Measurements from ENCODE around the gene BLVRB.

The BLVRB gene

DNA sequence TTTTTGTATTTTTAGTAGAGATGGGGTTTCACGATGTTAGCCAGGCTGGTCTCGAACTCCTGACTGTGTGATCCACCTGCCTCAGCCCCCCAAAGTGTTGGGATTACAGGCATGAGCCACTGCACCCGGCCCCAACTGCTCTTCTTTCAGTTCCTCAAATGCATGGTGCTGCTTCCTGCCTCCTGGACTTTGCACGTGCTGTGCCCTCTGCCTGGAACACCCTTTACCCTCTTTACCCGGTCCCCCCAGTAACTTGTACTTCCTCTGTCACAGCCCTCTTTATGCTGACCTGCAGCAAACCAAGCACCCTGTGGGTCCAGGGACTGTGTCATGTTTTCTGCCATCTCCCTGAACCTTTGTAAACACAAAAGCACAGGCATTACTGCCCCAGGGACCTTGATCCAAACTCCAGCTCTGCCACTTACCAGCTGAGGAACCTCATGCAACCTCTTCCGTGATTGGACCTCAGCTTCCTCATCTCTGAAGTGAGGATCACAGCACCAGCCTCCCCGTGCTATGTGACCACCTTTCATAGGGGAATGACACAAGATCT lies 3.8 kb downstream of the BLVRB start:
- Histone ChIP-seq H3K4me2 (ENCODE audit: low read length) (no peak overlapping the region), H2AFZ (ENCODE audit: low read length) (no peak overlapping the region), H3K36me3 (ENCODE audit: insufficient read depth, low read length) (no peaks in the 10 kb centered on the region), H3K4me3 (ENCODE audit: low read depth, low read length, poor library complexity, severe bottlenecking) (no peak overlapping the region), H3K27ac (ENCODE audit: low read depth, low read length, poor library complexity, severe bottlenecking) (no peak overlapping the region), H3K79me2 (ENCODE audit: insufficient read depth, low read length) (no peaks in the 10 kb centered on the region), H3K4me1 (ENCODE audit: insufficient read depth, low read length, severe bottlenecking) (peaks cover 23% of the 10 kb centered on the region), H4K20me1 (ENCODE audit: insufficient read depth, low read length) (no peaks in the 10 kb centered on the region), H3K9me3 (ENCODE audit: low read length) (no peaks in the 10 kb centered on the region), H3K27me3 (ENCODE audit: insufficient read depth, low read length) (no peaks in the 10 kb centered on the region; the same call in 1 of the 2 replicates), H3K9me2 (ENCODE audit: low read depth, low read length) (no peaks in the 10 kb centered on the region), H3K9ac (ENCODE audit: low read length) (no peak overlapping the region), H3F3A (ENCODE audit: insufficient read depth, low read length) (no peaks in the 10 kb centered on the region)
- TF ChIP-seq, protein P1, sequence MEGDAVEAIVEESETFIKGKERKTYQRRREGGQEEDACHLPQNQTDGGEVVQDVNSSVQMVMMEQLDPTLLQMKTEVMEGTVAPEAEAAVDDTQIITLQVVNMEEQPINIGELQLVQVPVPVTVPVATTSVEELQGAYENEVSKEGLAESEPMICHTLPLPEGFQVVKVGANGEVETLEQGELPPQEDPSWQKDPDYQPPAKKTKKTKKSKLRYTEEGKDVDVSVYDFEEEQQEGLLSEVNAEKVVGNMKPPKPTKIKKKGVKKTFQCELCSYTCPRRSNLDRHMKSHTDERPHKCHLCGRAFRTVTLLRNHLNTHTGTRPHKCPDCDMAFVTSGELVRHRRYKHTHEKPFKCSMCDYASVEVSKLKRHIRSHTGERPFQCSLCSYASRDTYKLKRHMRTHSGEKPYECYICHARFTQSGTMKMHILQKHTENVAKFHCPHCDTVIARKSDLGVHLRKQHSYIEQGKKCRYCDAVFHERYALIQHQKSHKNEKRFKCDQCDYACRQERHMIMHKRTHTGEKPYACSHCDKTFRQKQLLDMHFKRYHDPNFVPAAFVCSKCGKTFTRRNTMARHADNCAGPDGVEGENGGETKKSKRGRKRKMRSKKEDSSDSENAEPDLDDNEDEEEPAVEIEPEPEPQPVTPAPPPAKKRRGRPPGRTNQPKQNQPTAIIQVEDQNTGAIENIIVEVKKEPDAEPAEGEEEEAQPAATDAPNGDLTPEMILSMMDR (IDR thresholded peaks at IDR 0.05; ENCODE audit: low read length), result no peak
- TF ChIP-seq EZH2 (IDR thresholded peaks at IDR 0.05; ENCODE audit: borderline replicate concordance, low read length), result no peak

DNA sequence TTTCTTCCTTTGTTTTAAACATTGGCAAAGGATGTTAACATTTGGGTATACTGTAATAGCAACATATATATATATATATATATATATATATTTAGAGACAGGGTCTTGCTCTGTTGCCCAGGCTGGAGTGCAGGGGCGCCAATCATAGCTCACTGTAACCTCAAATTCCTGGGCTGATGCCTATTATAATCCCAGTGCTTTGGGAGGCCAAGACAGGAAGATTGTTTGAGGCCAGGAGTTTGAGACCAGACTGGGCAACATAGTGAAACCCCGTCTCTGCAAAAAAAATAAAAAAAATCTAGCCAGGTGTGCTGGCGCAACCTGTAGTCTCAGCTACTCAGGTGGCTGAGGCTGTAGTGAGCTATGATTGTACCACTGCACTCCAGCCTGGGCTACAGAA lies 5.4 kb downstream of the BLVRB start:
- Histone ChIP-seq H3K27ac (ENCODE audit: low read depth, low read length, poor library complexity, severe bottlenecking) (no peak overlapping the region), H3K4me1 (ENCODE audit: insufficient read depth, low read length, severe bottlenecking) (peaks cover 13% of the 10 kb centered on the region), H3K4me3 (ENCODE audit: low read depth, low read length, poor library complexity, severe bottlenecking) (no peak overlapping the region), H3K9me2 (ENCODE audit: low read depth, low read length) (no peaks in the 10 kb centered on the region), H3K9me3 (ENCODE audit: low read length) (no peaks in the 10 kb centered on the region), H4K20me1 (ENCODE audit: insufficient read depth, low read length) (no peaks in the 10 kb centered on the region), H3K79me2 (ENCODE audit: insufficient read depth, low read length) (no peaks in the 10 kb centered on the region), H3F3A (ENCODE audit: insufficient read depth, low read length) (no peaks in the 10 kb centered on the region), H3K27me3 (ENCODE audit: insufficient read depth, low read length) (no peaks in the 10 kb centered on the region), H3K4me2 (ENCODE audit: low read length) (no peak overlapping the region), H2AFZ (ENCODE audit: low read length) (no peak overlapping the region), H3K36me3 (ENCODE audit: insufficient read depth, low read length) (no peaks in the 10 kb centered on the region), H3K9ac (ENCODE audit: low read length) (no peak overlapping the region)
- no peak for TF ChIP-seq EZH2 (IDR thresholded peaks at IDR 0.05; ENCODE audit: borderline replicate concordance, low read length)
- TF ChIP-seq, protein P1 (IDR thresholded peaks at IDR 0.05; ENCODE audit: low read length), result no peak

GRCh38 chr19:40458597-40458974 lies 7.0 kb downstream of the BLVRB start:
- no peak overlapping the region for H3K4me2 ChIP-seq (ENCODE audit: low read length)
- H4K20me1 ChIP-seq (ENCODE audit: insufficient read depth, low read length), result no peaks in the 10 kb centered on the region
- H3K36me3 ChIP-seq (ENCODE audit: insufficient read depth, low read length), result no peaks in the 10 kb centered on the region
- no peaks in the 10 kb centered on the region for H3K9me2 ChIP-seq (ENCODE audit: low read depth, low read length)
- H3K4me1 ChIP-seq (ENCODE audit: insufficient read depth, low read length, severe bottlenecking), result peaks cover 5% of the 10 kb centered on the region
- H3K9me3 ChIP-seq (ENCODE audit: low read length), result no peaks in the 10 kb centered on the region
- no peak overlapping the region for H3K27ac ChIP-seq (ENCODE audit: low read depth, low read length, poor library complexity, severe bottlenecking)
- H3K79me2 ChIP-seq (ENCODE audit: insufficient read depth, low read length), result no peaks in the 10 kb centered on the region
- H3K27me3 ChIP-seq (ENCODE audit: insufficient read depth, low read length), result no peaks in the 10 kb centered on the region
- H3K9ac ChIP-seq (ENCODE audit: low read length), result no peak overlapping the region
- no peak overlapping the region for H2AFZ ChIP-seq (ENCODE audit: low read length)
- no peak overlapping the region for H3K4me3 ChIP-seq (ENCODE audit: low read depth, low read length, poor library complexity, severe bottlenecking)
- H3F3A ChIP-seq (ENCODE audit: insufficient read depth, low read length), result no peaks in the 10 kb centered on the region
- TF ChIP-seq, protein P1 (IDR thresholded peaks at IDR 0.05; ENCODE audit: low read length), result no peak
- no peak for TF ChIP-seq EZH2 (IDR thresholded peaks at IDR 0.05; ENCODE audit: borderline replicate concordance, low read length)

Measured in OCI-LY1 (cell line).